ENCODE results near the gene SRPK3.

Gene SRPK3

GRCh38 chrX:153778684-153779101, 2.1 kb upstream of the SRPK3 start:
- Histone ChIP-seq H3K27me3 (ENCODE audit: low read depth) (no peaks in the 10 kb centered on the region), H3K4me3 (no peak overlapping the region), H3K4me1 (peaks cover 4% of the 10 kb centered on the region), H3K36me3 (replicated peaks) (0 out of 2 replicates have a peak, but pooled peaks cover 3% of the 10 kb centered on the region), H3K9me3 (no peaks in the 10 kb centered on the region)
- in situ Hi-C loops (cut with MboI; ENCODE audit: low sequenced_read_pairs), result no loop called here
- DNase-seq (ENCODE audit: low spot score in 2 of 2), result no peak

GRCh38 chrX:153779891-153780677, 757 bp upstream of the SRPK3 start:
- DNase-seq (ENCODE audit: low spot score in 2 of 2), result no peak
- peaks cover 4% of the 10 kb centered on the region for H3K4me1 ChIP-seq
- H3K4me3 ChIP-seq, result no peak overlapping the region
- H3K36me3 ChIP-seq (replicated peaks), result 0 out of 2 replicates have a peak, but pooled peaks cover 3% of the 10 kb centered on the region
- in situ Hi-C loops (cut with MboI; ENCODE audit: low sequenced_read_pairs), result no loop called here
- H3K9me3 ChIP-seq, result no peaks in the 10 kb centered on the region
- no peaks in the 10 kb centered on the region for H3K27me3 ChIP-seq (ENCODE audit: low read depth)

- Histone ChIP-seq H3K36me3 (replicated peaks) (peaks cover 15% of the 10 kb centered on the region), H3K9me3 (no peaks in the 10 kb centered on the region), H3K4me3 (no peak overlapping the region), H3K4me1 (peaks cover 4% of the 10 kb centered on the region), H3K27me3 (ENCODE audit: low read depth) (no peaks in the 10 kb centered on the region)
- in situ Hi-C loops (cut with MboI; ENCODE audit: low sequenced_read_pairs), result no loop called here
- no peak for DNase-seq (ENCODE audit: low spot score in 2 of 2)
Measured at GRCh38 chrX:153781428-153782047, 697 bp downstream of the SRPK3 start.

DNA sequence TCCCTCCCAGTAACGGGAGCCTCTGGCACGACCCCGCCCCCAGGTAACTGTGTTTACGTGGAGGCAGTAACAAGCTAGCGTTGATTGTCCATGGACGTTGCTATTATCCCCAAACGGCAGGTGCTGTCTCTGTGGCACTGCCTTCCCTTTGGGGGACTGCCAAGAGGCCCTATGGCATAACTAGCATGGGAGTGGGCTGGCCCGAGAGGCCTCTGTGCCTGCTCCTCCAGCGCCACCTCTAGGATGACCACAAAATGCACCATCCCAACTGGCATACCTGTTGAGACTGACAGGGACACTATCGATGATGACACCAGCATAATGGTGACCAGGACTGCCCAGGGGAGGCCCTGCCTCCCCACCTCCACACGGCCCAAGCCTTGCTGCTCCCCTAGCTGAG, 1.5 kb downstream of the SRPK3 start:
- no peaks in the 10 kb centered on the region for H3K4me1 ChIP-seq
- in situ Hi-C loops (cut with MboI; ENCODE audit: low sequenced_read_pairs), result no loop called here

DNA sequence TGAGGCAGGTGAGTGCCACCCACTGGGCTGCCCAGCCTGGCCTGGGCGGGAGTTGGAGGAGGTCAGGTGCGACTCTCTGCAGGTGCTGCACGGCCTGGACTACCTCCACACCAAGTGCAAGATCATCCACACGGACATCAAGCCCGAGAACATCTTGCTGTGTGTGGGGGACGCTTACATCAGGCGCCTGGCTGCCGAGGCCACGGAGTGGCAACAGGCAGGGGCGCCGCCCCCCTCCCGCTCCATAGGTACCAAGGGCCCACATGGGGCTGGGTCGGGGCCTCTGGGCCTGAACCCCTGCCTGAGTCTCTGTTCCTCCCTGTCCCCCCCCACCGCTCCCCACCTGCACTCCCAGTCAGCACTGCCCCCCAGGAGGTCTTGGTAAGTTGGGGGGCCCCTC, 2.0 kb downstream of the SRPK3 start:
- Histone ChIP-seq H3K9me3 (no peaks in the 10 kb centered on the region), H3K4me3 (no peak overlapping the region), H3K36me3 (replicated peaks) (peaks cover 27% of the 10 kb centered on the region), H3K27me3 (ENCODE audit: low read depth) (no peaks in the 10 kb centered on the region), H3K4me1 (no peaks in the 10 kb centered on the region)
- in situ Hi-C loops (cut with MboI; ENCODE audit: low sequenced_read_pairs), result no loop called here
- DNase-seq (ENCODE audit: low spot score in 2 of 2), result no peak

More for the DNA sequence above, 1.5 kb downstream of the SRPK3 start:
- DNase-seq (ENCODE audit: low spot score in 2 of 2), result peak in 1 of 2 experiments; percentile 36
- Histone ChIP-seq H3K27me3 (ENCODE audit: low read depth) (no peaks in the 10 kb centered on the region), H3K9me3 (no peaks in the 10 kb centered on the region), H3K36me3 (replicated peaks) (peaks cover 23% of the 10 kb centered on the region), H3K4me3 (no peak overlapping the region)

DNA sequence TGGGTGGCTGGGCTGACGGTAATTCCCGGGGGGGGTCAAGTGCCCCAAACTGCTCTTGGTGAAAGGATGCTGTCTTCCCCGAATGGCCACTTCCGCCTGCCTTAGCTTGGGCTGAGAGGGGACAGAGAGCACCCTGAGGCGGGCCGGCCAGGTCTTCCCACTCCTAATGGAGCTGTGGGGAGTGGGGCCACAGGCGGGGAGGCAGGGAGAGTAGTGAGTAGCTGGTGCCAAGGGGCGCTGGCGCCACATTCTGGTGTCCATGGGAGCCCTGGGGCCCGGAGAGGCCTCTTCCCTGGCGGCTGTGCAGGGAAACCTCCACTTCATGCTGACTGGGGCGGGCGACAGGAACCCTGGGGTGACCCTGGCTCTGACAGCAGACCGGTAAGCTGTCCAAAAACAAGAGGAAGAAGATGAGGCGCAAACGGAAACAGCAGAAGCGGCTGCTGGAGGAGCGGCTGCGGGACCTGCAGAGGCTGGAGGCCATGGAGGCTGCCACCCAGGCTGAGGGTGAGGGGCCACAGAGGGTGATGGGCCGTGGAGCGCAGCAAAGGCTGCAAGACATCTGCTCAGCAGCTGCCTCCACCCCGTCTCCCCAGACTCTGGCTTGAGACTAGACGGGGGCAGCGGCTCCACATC, 2.7 kb downstream of the SRPK3 start:
- Histone ChIP-seq H3K27me3 (ENCODE audit: low read depth) (no peaks in the 10 kb centered on the region), H3K4me1 (no peaks in the 10 kb centered on the region), H3K4me3 (no peak overlapping the region), H3K9me3 (no peaks in the 10 kb centered on the region), H3K36me3 (replicated peaks) (peaks cover 33% of the 10 kb centered on the region)
- DNase-seq (ENCODE audit: low spot score in 2 of 2), result no peak
- in situ Hi-C loops (cut with MboI; ENCODE audit: low sequenced_read_pairs), result no loop called here

DNA sequence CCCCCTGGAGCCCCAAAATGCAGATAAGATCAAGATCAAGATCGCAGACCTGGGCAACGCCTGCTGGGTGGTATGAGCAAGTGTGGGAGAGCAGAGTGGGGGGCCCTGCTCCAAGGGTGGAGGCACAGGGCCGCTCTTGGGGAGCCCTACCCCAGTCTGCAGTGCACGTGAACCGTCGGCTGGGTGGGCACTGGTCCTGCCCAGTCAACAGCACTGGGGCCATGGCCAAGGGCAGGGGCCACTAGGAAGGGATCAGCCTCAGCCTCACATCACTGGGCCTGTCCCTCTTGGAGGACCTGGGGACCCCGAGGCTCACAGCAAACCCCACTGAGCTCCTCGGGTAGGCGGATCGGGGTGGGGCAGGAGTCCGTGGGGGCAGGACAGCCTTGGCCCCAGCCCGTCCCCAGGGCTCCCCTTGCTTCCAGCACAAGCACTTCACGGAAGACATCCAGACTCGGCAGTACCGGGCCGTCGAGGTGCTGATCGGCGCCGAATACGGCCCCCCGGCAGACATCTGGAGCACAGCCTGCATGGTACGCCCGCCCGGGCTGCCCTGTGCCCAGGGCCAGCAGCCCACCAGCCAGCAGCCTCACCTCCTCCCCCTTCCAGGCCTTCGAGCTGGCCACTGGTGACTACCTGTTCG, 3.6 kb downstream of the SRPK3 start:
- no peaks in the 10 kb centered on the region for H3K27me3 ChIP-seq (ENCODE audit: low read depth)
- H3K36me3 ChIP-seq (replicated peaks), result peaks cover 36% of the 10 kb centered on the region
- no peak for DNase-seq (ENCODE audit: low spot score in 2 of 2)
- H3K4me3 ChIP-seq, result no peak overlapping the region
- in situ Hi-C loops (cut with MboI; ENCODE audit: low sequenced_read_pairs), result no loop called here
- H3K9me3 ChIP-seq, result no peaks in the 10 kb centered on the region
- no peaks in the 10 kb centered on the region for H3K4me1 ChIP-seq

DNA sequence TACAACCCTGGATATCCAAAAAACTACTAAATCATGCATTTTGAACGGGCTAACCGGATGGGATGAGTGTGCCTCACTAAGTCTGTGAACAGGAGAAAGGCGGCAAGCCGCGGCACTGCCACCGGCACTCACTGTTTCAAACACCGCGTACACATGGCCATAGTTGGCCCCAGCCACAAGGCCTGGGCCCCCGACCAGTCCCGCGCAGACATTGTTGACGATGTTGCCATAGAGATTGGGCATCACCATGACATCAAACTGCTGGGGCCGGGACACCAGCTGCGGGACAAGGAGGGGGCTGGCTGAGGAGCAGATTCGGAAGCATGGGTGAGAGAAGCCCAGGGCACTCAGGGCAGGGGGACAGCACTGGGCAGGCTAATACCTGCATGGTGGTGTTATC, 5.8 kb downstream of the SRPK3 start:
- in situ Hi-C loops (cut with MboI; ENCODE audit: low sequenced_read_pairs), result no loop called here
- H3K27me3 ChIP-seq (ENCODE audit: low read depth), result no peaks in the 10 kb centered on the region
- H3K36me3 ChIP-seq (replicated peaks), result peaks cover 41% of the 10 kb centered on the region
- H3K4me3 ChIP-seq, result no peak overlapping the region
- DNase-seq (ENCODE audit: low spot score in 2 of 2), result no peak
- no peaks in the 10 kb centered on the region for H3K4me1 ChIP-seq
- no peaks in the 10 kb centered on the region for H3K9me3 ChIP-seq

GRCh38 chrX:153789654-153790053, 8.8 kb downstream of the SRPK3 start:
- no peaks in the 10 kb centered on the region for H3K9me3 ChIP-seq
- no peaks in the 10 kb centered on the region for H3K27me3 ChIP-seq (ENCODE audit: low read depth)
- H3K4me1 ChIP-seq, result peaks cover 7% of the 10 kb centered on the region
- in situ Hi-C loops (cut with MboI; ENCODE audit: low sequenced_read_pairs), result no loop called here
- peaks cover 48% of the 10 kb centered on the region for H3K36me3 ChIP-seq (replicated peaks)
- no peak for DNase-seq (ENCODE audit: low spot score in 2 of 2)
- H3K4me3 ChIP-seq, result no peak overlapping the region

DNA sequence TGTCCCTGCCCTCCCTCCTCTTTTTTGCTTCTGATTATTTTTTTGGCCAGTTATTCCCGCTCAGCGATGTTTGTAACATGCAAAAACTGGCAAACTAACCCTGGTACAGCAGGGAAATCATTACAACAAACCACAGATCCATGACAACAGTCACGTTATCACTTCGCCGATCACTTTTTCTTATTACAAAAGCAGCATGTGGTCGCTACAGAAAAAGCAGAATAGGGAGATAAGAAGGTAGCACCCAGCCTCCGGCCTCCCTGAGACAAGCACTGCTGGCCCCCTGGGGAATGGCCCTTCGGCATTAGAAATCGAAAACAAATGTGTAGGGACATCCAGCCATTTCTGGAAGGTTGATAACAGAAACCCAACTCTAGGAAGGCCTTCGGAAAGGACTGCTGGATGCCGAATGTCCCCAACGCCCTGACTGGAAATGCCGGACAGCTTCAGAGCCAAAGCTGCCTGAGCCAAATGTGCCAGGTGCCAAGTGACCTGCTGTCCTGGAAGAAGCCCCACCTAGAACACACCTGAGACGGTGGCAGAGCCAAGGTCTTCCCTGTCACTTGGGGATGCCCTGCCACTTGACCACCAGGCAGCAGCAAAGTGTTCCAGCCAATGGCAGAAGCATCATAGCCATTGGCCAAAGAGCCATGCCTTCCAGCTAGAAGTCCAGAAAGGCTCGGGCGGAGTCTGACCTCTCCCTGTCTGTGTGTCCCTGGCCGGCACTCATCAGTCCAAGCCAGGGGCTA, 10.4 kb downstream of the SRPK3 start:
- no peaks in the 10 kb centered on the region for H3K27me3 ChIP-seq (ENCODE audit: low read depth)
- in situ Hi-C loops (cut with MboI; ENCODE audit: low sequenced_read_pairs), result no loop called here
- no peak for DNase-seq (ENCODE audit: low spot score in 2 of 2)
- H3K36me3 ChIP-seq (replicated peaks), result peaks cover 49% of the 10 kb centered on the region
- no peaks in the 10 kb centered on the region for H3K9me3 ChIP-seq
- H3K4me3 ChIP-seq, result no peak overlapping the region
- peaks cover 13% of the 10 kb centered on the region for H3K4me1 ChIP-seq

GRCh38 chrX:153792368-153792767, 11.5 kb downstream of the SRPK3 start:
- in situ Hi-C loops (cut with MboI; ENCODE audit: low sequenced_read_pairs), result no loop called here
- DNase-seq (ENCODE audit: low spot score in 2 of 2), result no peak
- H3K36me3 ChIP-seq (replicated peaks), result peaks cover 49% of the 10 kb centered on the region
- H3K9me3 ChIP-seq, result no peaks in the 10 kb centered on the region
- no peak overlapping the region for H3K4me3 ChIP-seq
- H3K27me3 ChIP-seq (ENCODE audit: low read depth), result no peaks in the 10 kb centered on the region
- peaks cover 14% of the 10 kb centered on the region for H3K4me1 ChIP-seq

- in situ Hi-C loops (cut with MboI; ENCODE audit: low sequenced_read_pairs), result no loop called here
- no peaks in the 10 kb centered on the region for H3K9me3 ChIP-seq
- peaks cover 49% of the 10 kb centered on the region for H3K36me3 ChIP-seq (replicated peaks)
- H3K4me3 ChIP-seq, result peak overlapping the region; percentile 100
- no peaks in the 10 kb centered on the region for H3K27me3 ChIP-seq (ENCODE audit: low read depth)
- peaks cover 14% of the 10 kb centered on the region for H3K4me1 ChIP-seq
- peak in 1 of 2 experiments; percentile 47 for DNase-seq (ENCODE audit: low spot score in 2 of 2)
Measured at GRCh38 chrX:153793291-153793690, 12.4 kb downstream of the SRPK3 start.

Data from HAP-1 (cell line).